ENCODE measurements around the gene PSMD13. TPM values are rescaled to one million over a fixed set of nuclear protein-coding genes. Genes with fewer than 3 reads are reported as not detected.

The PSMD13 gene
- total RNA-seq, 1 donor from 2014 or later: 137 TPM

DNA sequence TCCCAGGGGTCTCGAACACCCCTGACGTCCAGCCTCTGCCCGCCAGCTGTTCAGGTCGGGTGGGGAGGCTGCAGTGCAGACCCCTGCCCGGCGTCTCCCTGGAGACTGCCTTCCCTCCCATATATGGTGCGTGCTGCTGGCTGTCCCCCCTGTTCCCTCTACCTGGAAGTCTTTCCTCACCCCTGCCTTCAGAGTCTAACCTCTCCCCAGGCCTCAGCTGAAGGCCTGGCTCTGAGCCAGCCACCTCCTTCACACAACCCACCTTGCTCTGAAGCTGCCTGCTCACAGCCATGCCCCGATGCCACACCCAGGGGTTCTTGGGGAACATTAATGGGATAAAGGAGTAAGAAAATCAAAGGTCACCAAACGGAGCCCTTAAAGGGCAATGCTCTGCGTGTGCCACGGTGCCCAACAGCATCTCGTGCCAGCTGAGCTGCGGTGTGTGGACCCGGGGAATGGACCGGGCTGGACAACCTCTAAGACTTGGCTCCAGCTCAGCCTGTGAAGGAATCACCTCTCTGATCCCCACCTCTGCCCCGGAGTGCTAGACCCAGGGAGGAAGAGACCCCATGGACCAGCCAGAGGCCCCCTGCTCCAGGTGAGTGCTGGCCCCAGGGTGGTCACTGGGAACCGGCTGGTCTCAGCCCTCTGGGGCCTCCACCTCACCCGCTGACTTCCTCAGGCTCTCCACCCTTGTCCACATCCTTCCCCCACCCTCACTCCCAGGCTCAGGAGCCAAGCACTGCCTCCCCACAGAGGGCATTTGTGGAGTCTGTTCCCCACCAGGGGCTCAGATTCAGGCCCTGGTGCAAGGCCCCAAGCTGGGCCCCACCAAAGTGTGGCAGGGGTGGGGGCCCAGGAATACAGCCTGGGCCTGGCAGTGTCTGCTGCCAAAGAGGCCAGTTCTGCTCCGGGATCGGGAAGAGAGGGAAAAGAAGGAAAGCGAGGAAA lies 41.5 kb downstream of the PSMD13 start, which contains the start of gene NLRP6:
Gene NLRP6 (plus strand): TSS at position 407 of the 951 bp plus-strand sequence. CDS start 163 bp downstream, at position 570.
- no peak within 1 kb of the TSS for H3K27ac Mint-ChIP-seq (ENCODE audit: unreplicated experiment)
- no peaks in the 10 kb centered on the region for H3K9me3 ChIP-seq (ENCODE audit: insufficient read depth, low read depth, low read length)

DNA sequence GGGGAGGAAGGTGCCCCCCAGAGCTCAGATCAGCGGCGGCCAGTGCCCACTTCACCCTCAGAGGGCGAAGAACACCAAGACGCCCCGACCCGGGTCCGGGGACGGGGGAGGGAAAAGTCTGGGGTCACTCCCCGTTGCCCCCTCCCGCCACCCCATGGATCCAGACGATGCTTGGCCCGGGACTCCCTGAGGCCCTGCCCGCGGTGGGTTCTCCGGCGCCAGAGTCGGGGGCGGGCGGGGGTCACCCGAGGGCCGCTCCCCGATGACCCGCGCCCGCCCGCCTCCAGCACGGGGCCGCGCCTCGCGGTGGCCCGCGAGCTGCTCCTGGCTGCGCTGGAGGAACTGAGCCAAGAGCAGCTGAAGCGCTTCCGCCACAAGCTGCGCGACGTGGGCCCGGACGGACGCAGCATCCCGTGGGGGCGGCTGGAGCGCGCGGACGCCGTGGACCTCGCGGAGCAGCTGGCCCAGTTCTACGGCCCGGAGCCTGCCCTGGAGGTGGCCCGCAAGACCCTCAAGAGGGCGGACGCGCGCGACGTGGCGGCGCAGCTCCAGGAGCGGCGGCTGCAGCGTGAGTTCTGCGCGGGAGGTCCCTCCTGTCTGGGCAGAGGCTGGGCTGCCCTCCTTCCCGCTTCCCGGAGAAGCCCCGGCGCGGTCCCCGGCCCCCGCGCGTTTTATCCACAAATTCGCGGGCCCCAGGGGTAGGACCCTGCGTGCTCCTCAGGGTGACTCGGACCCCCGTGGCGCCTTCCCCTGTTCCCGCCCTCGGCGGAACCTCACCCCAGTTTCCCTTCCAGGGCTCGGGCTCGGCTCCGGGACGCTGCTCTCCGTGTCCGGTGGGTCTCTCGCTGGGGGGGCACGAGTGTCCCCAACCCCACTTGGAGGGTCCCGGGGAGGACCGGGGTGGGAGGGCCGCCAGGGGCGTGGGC lies 42.5 kb downstream of the PSMD13 start:
- no peak overlapping the region for H3K4me3 Mint-ChIP-seq (ENCODE audit: unreplicated experiment)
- H3K4me1 Mint-ChIP-seq (ENCODE audit: low read depth, unreplicated experiment): no peaks in the 10 kb centered on the region
- H3K9me3 Mint-ChIP-seq (ENCODE audit: unreplicated experiment): peaks cover 22% of the 10 kb centered on the region
- Histone ChIP-seq H3K9me3 (ENCODE audit: insufficient read depth, low read depth, low read length) (no peaks in the 10 kb centered on the region), H2AFZ (ENCODE audit: low read depth, low read length) (no peak overlapping the region), H3K4me2 (ENCODE audit: low read length) (no peak overlapping the region), H3K79me2 (ENCODE audit: insufficient read depth, low read length) (no peaks in the 10 kb centered on the region), H3K27me3 (ENCODE audit: insufficient read depth, low read length) (peaks cover 58% of the 10 kb centered on the region), H3K4me3 (ENCODE audit: insufficient read depth, low read depth, low read length) (no peak overlapping the region), H3K4me1 (ENCODE audit: insufficient read depth, low read length) (no peaks in the 10 kb centered on the region), H4K20me1 (ENCODE audit: insufficient read depth, low read length) (no peaks in the 10 kb centered on the region), H3K36me3 (ENCODE audit: insufficient read depth, low read length) (no peaks in the 10 kb centered on the region), H3K9ac (ENCODE audit: low read length) (no peak overlapping the region), H3K27ac (ENCODE audit: low read depth, low read length) (no peak overlapping the region)
- peaks cover 39% of the 10 kb centered on the region for H3K27me3 Mint-ChIP-seq (ENCODE audit: low read depth, unreplicated experiment)
- DNase-seq (ENCODE audit: low read depth) (no peak), FAIRE-seq (no peak)
- H3K36me3 Mint-ChIP-seq (ENCODE audit: low read depth, unreplicated experiment): peaks cover 9% of the 10 kb centered on the region
- TF ChIP-seq, protein P1, sequence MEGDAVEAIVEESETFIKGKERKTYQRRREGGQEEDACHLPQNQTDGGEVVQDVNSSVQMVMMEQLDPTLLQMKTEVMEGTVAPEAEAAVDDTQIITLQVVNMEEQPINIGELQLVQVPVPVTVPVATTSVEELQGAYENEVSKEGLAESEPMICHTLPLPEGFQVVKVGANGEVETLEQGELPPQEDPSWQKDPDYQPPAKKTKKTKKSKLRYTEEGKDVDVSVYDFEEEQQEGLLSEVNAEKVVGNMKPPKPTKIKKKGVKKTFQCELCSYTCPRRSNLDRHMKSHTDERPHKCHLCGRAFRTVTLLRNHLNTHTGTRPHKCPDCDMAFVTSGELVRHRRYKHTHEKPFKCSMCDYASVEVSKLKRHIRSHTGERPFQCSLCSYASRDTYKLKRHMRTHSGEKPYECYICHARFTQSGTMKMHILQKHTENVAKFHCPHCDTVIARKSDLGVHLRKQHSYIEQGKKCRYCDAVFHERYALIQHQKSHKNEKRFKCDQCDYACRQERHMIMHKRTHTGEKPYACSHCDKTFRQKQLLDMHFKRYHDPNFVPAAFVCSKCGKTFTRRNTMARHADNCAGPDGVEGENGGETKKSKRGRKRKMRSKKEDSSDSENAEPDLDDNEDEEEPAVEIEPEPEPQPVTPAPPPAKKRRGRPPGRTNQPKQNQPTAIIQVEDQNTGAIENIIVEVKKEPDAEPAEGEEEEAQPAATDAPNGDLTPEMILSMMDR (IDR thresholded peaks at IDR 0.05; ENCODE audit: insufficient read depth, low read depth, low read length): no peak
- no peak for TF ChIP-seq EZH2 (IDR thresholded peaks at IDR 0.05; ENCODE audit: insufficient read depth, low read length)
- no peak overlapping the region for H3K27ac Mint-ChIP-seq (ENCODE audit: unreplicated experiment)

More for the DNA sequence above, 41.5 kb downstream of the PSMD13 start, which contains the start of gene NLRP6:
- Histone ChIP-seq H3K79me2 (ENCODE audit: insufficient read depth, low read length) (no peaks in the 10 kb centered on the region), H2AFZ (ENCODE audit: low read depth, low read length) (no peak within 1 kb of the TSS), H3K27ac (ENCODE audit: low read depth, low read length) (no peak within 1 kb of the TSS), H3K4me1 (ENCODE audit: insufficient read depth, low read length) (no peaks in the 10 kb centered on the region), H3K27me3 (ENCODE audit: insufficient read depth, low read length) (peaks cover 60% of the 10 kb centered on the region), H3K4me3 (ENCODE audit: insufficient read depth, low read depth, low read length) (no peak within 1 kb of the TSS), H4K20me1 (ENCODE audit: insufficient read depth, low read length) (no peaks in the 10 kb centered on the region), H3K4me2 (ENCODE audit: low read length) (no peak within 1 kb of the TSS), H3K9ac (ENCODE audit: low read length) (no peak within 1 kb of the TSS), H3K36me3 (ENCODE audit: insufficient read depth, low read length) (no peaks in the 10 kb centered on the region)
- peaks cover 6% of the 10 kb centered on the region for H3K36me3 Mint-ChIP-seq (ENCODE audit: low read depth, unreplicated experiment)
- no peaks in the 10 kb centered on the region for H3K4me1 Mint-ChIP-seq (ENCODE audit: low read depth, unreplicated experiment)
- H3K9me3 Mint-ChIP-seq (ENCODE audit: unreplicated experiment): peaks cover 22% of the 10 kb centered on the region
- no peak within 1 kb of the TSS for H3K4me3 Mint-ChIP-seq (ENCODE audit: unreplicated experiment)
- H3K27me3 Mint-ChIP-seq (ENCODE audit: low read depth, unreplicated experiment): peaks cover 33% of the 10 kb centered on the region
- no peak for TF ChIP-seq EZH2 (IDR thresholded peaks at IDR 0.05; ENCODE audit: insufficient read depth, low read length)
- TF ChIP-seq, protein P1 (IDR thresholded peaks at IDR 0.05; ENCODE audit: insufficient read depth, low read depth, low read length): no peak
- DNase-seq (ENCODE audit: low read depth) (no peak), FAIRE-seq (no peak)
